GM18867 (cell line): Measurements from ENCODE around the gene GRPEL2.
A peak's percentile ranks its signal among the peaks of the same experiment; 100 is the strongest.
"Not testable (repeated sequence)": the region's sequence is repeated elsewhere in the genome, so short reads cannot be mapped to it uniquely, and the experiment has no call there.

Experiments used
- ATAC-seq: cut with Tn5 transposase; IDR thresholded peaks from one replicate; pipeline ENCODE4 v1.9.1; 2021; ENCODE audit warnings: mild to moderate bottlenecking, moderate library complexity; ENCODE audit not compliant: unreplicated experiment

Gene GRPEL2

DNA sequence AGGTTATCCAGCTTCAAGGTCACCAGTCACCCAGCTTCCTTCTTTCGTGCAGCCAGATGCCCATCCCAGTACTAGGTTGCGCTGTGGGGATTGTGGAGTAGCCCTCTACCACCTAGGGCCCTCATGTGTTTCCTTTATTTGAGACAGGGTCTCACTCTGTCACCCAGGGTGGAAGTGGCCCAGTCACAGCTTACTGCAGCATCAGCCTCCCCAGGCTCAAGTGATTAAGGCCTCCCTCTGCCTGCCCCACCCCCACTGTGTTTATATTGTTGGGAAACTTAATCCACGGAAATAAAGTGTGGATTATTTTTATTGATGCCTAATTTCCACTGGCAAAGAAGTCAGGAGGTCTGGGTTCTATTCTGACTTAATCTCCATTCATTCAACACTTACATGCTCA, 29.5 kb downstream of the GRPEL2 start:
- no peak for ATAC-seq

DNA sequence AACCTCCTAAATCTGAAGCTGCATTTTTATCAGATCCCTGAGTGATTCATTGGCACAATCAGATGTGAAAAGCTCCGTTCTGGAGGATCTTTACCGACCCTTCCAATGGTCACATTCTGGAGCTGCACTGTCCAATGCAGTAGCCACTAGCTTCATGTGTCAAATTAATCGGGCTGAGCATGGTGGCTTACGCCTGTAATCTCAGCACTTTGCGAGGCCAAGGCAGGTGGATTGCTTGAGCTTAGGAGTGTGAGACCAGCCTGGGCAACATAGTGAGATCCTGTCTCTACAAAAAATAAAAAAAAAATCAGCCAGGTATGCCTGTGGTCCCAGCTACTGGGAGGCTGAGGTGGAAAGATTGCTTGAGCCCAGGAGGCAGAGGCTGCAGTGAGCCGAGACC, 30.1 kb downstream of the GRPEL2 start:
- ATAC-seq: no peak

- no peak for ATAC-seq
These were observed 30.8 kb downstream of the GRPEL2 start for GRCh38 chr5:149376104-149376503.

DNA sequence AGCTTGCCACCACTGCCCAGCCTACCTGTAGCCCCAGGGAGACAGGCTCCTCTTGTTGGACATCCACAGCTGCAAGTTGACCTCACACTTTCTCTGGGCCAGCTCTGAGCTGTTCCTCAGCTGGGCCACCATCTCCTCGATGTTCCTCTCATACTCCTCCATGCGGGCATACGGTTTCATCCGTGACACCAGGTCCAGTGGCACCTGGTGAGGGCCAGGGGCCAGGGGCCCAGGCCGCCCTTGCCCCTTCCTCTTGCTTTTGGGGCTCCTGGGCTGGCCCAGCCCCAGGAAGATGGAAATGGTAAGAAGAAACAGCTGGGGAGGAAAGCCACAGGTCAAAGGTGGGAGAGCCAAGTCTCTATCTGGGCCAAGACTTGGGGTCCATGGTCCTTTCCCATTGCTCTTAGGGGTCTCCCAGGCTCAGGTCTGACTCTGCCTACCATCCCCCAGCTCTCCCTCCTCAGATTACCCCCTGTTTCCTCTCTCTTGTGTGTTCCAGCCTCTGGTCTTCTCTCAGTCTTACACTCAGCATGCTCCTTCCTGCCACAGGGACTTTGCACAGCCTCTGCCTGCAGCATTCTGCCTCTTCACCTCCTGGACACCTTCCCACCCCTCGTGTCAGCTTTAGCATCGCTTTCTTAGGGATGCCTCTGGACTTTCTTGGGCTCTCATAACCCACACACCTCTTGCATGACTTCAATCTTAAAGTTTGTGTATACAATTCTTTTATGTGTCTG, 31.6 kb downstream of the GRPEL2 start:
- ATAC-seq: no peak

DNA sequence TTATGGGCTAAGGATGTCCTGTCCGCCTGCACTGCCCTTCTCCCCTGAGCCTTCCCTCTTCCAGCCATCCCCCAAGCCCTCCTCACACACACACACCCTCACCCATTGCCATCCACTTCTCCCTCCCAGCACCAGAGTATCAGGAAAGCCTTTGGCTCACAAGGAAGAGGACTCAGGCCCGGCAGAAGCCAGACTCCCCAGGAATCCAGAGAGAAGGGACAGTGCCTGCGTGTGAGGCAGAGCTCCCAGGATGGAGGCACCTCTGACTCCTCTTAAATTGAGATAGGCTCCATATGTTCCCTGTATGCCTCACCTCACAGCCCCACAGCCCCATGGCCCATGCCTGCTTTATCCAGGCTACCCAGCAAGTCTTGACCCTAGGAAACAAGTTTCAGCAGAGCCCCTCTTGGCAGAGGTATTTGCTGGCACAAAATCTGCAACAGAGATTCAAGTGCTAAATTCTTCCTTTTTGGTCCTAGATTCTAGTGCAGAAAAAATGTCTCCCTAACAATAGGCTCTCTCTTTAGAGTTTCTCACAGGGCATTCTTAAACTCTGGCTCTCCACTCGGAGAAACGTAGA, 33.0 kb downstream of the GRPEL2 start:
- no peak for ATAC-seq

DNA sequence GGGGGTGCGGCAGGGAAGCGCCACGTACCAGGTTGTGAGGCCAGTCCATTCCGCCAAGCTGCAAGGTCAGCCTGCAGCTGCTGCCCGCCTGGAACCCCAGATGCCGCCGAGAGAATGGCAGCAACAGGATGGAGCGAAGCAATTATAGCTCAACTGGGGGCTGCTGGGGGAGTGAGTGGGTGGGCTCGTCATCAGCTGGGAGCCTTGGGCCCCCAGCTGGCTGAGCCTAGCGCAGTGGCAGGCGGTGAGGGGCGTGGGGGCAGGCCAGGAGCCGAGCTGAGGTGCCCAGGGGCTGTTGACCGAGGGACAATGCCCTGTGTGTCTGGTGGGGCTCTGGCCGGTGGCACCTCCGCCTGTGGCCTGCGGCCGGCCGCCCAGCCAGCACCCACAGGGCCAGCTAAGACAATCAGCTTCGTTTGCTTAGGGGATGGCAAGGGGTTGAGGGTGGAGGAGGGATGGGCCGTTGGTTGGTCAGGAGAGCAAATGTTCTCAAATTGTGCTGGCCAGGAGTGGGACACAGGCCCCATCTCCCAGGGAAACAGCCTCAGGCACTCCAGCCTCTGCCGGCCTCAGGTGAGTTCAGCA, 34.0 kb downstream of the GRPEL2 start, which contains the start of gene IL17B:
IL17B (minus strand) TSS at position 116 of the 585 bp plus-strand sequence; CDS start at position 49, 67 bp downstream.
- no peak for ATAC-seq

- ATAC-seq: no peak
These were observed 34.6 kb downstream of the GRPEL2 start for GRCh38 chr5:149379818-149380374.

DNA sequence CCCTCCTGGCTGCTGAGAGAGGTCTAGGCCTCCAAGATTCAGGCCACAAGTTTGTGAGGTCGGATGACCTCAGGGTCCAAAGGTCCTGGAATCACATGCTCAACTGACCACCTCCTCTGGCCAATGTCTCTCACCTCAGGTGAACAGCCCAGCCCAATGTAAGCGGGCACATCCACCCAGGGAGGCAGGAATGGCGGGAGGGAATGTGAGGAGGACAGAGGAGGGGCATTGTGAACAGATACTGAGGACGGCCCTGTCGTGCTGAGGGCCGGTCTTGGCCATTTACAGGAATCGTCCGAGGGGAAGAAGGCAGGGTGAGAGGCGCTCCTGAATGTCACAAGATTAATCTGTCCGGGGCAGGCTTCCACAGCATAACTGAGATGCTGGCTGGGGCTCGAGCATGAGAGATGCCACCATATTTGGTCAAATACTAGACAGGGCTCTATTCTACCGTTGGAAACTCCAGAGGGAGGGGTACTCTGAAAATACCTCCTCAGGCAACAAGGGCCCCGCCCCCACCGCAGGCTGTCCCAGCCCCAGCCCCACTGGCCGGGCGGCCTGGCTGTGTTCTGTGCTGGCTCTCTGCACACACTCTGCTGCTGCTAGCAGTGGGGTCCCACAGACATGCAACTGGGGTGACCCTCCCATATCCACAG, 35.3 kb downstream of the GRPEL2 start:
- no peak for ATAC-seq

DNA sequence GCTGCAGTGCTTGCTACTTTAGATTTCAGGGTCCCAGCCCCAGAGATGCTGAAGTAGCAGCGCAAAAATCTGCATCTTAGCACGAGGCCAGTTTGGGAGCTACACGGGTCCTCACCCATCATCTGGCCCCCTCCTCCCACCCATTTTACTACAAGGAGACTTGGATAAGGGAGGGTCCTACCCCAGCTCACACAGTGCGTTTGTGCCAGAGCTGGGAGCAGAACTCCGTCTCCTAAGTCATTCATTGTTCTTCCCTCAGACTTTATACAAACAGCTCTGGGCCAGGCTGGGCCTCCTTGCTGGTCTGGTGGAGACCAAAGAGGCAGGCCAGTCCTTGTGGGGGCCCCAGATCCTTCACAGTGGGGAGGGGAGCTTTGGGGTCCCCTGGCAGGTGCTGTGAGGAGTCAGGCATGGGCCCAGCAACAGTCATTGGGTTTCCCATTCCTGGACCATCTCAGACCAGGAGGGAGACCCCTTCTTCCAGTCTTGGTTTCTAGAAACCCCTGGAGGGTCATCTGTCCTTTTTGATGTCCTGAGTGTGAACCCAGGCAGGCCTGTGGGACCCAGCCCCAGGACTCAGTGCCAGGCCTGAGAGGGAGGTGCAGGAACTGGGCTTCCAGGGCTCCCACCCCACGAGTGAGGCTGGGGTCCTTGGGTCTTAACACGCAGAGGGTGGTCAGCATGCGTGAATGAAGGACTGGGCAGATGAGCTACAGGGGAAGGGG, 36.1 kb downstream of the GRPEL2 start:
- no peak for ATAC-seq

GRCh38 chr5:149381986-149382338, 36.7 kb downstream of the GRPEL2 start:
- ATAC-seq: peak; percentile 82

GRCh38 chr5:149382517-149383220, 37.4 kb downstream of the GRPEL2 start:
- ATAC-seq: no peak

DNA sequence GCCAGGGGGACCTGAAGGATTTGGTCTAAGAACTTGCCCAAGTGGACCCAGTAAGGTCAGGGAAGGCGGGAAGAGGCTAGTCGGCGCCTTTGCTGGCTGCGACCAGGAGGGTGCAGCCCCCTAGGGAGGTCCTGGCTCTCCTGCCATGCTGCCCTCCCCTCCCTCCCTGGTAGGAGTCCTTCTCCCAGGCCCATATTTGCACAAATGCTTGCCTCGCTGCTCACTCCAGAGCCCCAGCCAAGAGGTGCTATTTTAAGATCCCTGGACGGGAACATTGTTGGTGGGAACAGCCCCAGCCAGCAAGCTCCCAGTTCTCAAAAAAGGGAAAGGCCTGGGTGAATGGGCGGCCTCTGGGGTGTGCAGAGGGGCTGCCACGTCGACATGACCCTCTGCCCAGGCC, 38.1 kb downstream of the GRPEL2 start:
- ATAC-seq: no peak

GRCh38 chr5:149386166-149386565, 40.9 kb downstream of the GRPEL2 start:
- no peak for ATAC-seq

DNA sequence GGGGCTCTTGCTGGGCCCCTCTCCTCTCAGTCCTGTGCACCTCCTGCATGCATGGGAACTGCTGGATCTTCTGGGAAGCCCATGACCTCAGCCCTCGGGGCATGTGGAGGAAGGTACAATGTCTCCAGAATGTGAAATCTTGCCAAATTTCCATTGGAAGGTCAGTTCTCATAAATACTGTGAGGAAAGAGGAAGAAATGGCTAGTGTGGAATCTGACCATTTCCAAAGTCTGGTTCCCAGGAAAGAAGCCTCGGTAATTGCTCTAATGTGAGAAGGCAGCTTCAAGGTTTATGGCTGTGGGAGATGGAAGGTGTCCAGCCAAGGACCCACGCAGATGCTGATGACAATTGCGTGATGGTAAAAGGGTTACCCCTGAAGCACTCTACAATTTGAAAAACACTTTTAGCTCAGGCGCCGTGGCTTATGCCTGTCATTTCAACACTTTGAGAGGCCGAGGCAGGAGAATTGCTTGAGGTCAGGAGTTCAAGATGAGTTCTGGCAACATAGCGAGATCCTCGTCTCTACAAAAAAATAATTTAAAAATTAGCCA, 41.9 kb downstream of the GRPEL2 start:
- no peak for ATAC-seq

DNA sequence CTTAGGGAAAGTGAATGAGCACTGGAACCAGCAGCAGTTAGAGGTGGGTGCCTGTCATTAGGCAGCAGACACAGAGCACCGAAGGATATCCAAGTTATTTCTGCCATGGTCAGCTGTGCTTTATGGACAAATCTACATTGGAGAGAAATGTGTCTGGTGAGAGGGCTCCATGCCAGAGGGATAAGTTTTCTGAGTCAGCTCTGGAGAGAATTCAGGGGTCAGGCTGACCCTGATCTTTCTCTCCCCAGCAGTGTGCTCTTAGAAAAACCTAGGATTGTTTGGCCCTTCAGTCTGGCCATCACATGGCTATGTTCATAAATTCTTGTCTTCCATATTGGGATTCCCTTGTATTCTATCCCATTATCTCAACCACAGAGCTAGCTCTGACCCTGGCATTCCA, 42.7 kb downstream of the GRPEL2 start:
- no peak for ATAC-seq

DNA sequence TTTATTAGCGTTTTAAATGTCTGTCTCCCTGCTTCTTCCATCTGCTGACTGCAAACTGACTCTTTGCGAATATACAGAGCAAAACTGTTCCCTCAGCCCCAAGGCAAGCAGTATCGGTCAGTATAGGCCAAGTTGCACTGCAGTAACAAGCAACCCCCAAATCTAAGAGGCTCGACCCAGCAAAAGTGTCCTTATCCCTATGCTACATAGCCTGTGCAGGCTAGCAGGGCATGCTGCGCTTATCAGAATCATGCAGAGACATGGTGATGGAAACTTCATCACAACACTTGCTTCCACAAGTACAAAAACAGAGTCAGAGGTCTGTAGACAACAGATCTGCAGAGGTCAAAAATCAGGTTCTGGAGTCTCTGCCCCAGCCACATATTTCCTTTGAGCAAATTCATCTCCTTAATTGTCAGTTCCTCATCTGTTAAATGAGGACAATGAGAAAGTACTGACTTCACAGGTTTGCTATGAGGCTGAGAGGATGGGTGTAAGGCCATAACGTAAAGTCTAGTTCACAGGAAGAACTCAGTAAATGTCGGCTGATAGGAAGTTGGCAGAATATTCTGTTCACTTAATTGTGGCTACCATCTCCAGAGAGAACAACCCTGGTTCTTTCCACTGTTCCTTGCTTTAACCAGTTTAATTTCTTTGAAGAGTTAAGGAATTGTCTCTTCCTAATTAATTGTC, 43.3 kb downstream of the GRPEL2 start:
- no peak for ATAC-seq

- no peak for ATAC-seq
These were observed 44.5 kb downstream of the GRPEL2 start for GRCh38 chr5:149389552-149390495.

- ATAC-seq: not testable (repeated sequence)
These were observed 45.8 kb downstream of the GRPEL2 start for GRCh38 chr5:149391076-149391475.
